Spleen (tissue), 7 donors: ENCODE data around the gene MREG.

ENCODE experiments used
- CTCF ChIP-seq, 11 experiments: fragments of 200-600 bp in 7 of 11; fragments of 450-650 bp in 4 of 11; sonication (generic) in 4 of 11; IDR thresholded peaks in 8 of 11; conservative IDR thresholded peaks in 3 of 11; 1 replicate in 7 of 11; 2 replicates in 4 of 11; pipeline versions ENCODE4 v1.4.0 to v1.8.0; 2016 to 2021; ENCODE audit warnings: antibody characterized with exemption in 11 of 11, inconsistent platforms in 4 of 11, mild to moderate bottlenecking in 1 of 11
- POLR2A ChIP-seq, 3 donors: fragments of 450-650 bp; IDR thresholded peaks; one replicate each; pipeline ENCODE4 v1.5.1; 2017; ENCODE audit warnings: antibody characterized with exemption in 3 of 3, mild to moderate bottlenecking in 1 of 3
- POLR2AphosphoS5 ChIP-seq, 3 donors: sonication (generic); formaldehyde crosslinking; IDR thresholded peaks; one replicate each; pipeline ENCODE4 v1.5.1; 2017; ENCODE audit warnings: antibody characterized with exemption in 3 of 3
- donor health status: DM: no; HTN: no; CAD: no; lungs with moderate emphysema.
- donor health status: DM: no; HTN: no; CAD: no.
- donor health status: DM: no; HTN: no; CAD: no.

- TF ChIP-seq POLR2AphosphoS5 (IDR thresholded peaks at IDR 0.05), result no peak
- TF ChIP-seq POLR2A (IDR thresholded peaks at IDR 0.05), result no peak
- TF ChIP-seq CTCF (IDR thresholded peaks at IDR 0.05 in 8 of 11, conservative IDR thresholded peaks at IDR 0.05 in 3 of 11), result no peak
These were observed 42.3 kb upstream of the MREG start for GRCh38 chr2:216055680-216056079.
